H1 (cell line): Measurements from ENCODE around the gene DHX34. TPM values are rescaled to one million over a fixed set of nuclear protein-coding genes. Genes with fewer than 3 reads are reported as not detected.

Experiments
- BCL11A ChIP-seq, 2 experiments: IDR thresholded peaks; one replicate each; pipeline ENCODE4 v1.6.1; 2011; ENCODE audit warnings: low read depth in 2 of 2, low read length in 2 of 2, mild to moderate bottlenecking in 2 of 2
- CBX5 ChIP-seq: fragments of 300-800, 300-1000 bp; sonication (generic); IDR thresholded peaks from 2 replicates; pipeline ENCODE4 v1.7.1; 2016; ENCODE audit warnings: antibody characterized with exemption, low read length, low read depth
- CEBPB ChIP-seq: IDR thresholded peaks from 2 replicates; pipeline ENCODE4 v1.6.1; 2012; ENCODE audit warnings: low read depth, low read length
- CHD7 ChIP-seq: fragments of 300-600 bp; sonication (generic); IDR thresholded peaks from 2 replicates; pipeline ENCODE4 v1.7.1; 2012; ENCODE audit warnings: low read length, moderate library complexity, mild to moderate bottlenecking, inconsistent platforms; ENCODE audit not compliant: insufficient replicate concordance
- CREB1 ChIP-seq: IDR thresholded peaks from 2 replicates; pipeline ENCODE4 v1.6.1; 2012; ENCODE audit warnings: inconsistent platforms
- KDM1A ChIP-seq: fragments of 200-600, 300-600 bp; sonication (generic); IDR thresholded peaks from 2 replicates; pipeline ENCODE4 v1.7.1; 2016; ENCODE audit warnings: mild to moderate bottlenecking, low read length, borderline replicate concordance
- MAX ChIP-seq: IDR thresholded peaks from 2 replicates; pipeline ENCODE4 v1.6.1; 2012; ENCODE audit warnings: inconsistent platforms
- RAD21 ChIP-seq, 2 experiments: IDR thresholded peaks in 1 of 2; conservative IDR thresholded peaks in 1 of 2; 2 replicates each; pipeline ENCODE4 v1.6.1; 2011; ENCODE audit warnings: low read depth in 2 of 2, low read length in 2 of 2, improper control_type of control experiment in 1 of 2, inconsistent platforms in 1 of 2, mild to moderate bottlenecking in 1 of 2, moderate library complexity in 1 of 2
- RFX5 ChIP-seq: IDR thresholded peaks from 2 replicates; pipeline ENCODE4 v1.6.1; 2011; ENCODE audit warnings: low read depth, low read length, improper control_type of control experiment, borderline replicate concordance
- SRF ChIP-seq: IDR thresholded peaks from 2 replicates; pipeline ENCODE4 v1.6.1; 2011; ENCODE audit warnings: mild to moderate bottlenecking, low read depth, low read length, moderate library complexity
- YY1 ChIP-seq: IDR thresholded peaks from 2 replicates; pipeline ENCODE4 v1.6.1; 2011; ENCODE audit warnings: low read depth, mild to moderate bottlenecking, low read length
- polyA plus RNA-seq, 7 experiments: library from polyadenylated mRNA; depleted of rRNA in 3 of 7; stranded (reverse) in 5 of 7; unstranded in 2 of 7; fragments of >200 nt in 5 of 7; fragments of 200-250 nt in 2 of 7; gene quantifications; 1 replicate in 5 of 7; 2 replicates in 1 of 7; 4 replicates in 1 of 7; pipeline versions ENCODE4 v1.2.1 to v1.2.3, GENCODE V29; 2011 to 2013; ENCODE audit warnings: missing spikeins in 2 of 7, mixed read lengths in 2 of 7
- total RNA-seq: library from RNA; stranded (reverse); fragmentation: NEBNext Ultra II Directional; extraction: Animal tissue kit (Norgen Biotek cat#: 25700); gene quantifications from 2 replicates; pipeline ENCODE4 v1.2.1, GENCODE V29; 2021

The DHX34 gene
- total and polyA plus RNA-seq, 2 of the 8 experiments (the other 6 are each of a cell fraction or from before 2014, with no cell fraction given) = 17.5 to 24.3 TPM

GRCh38 chr19:47313754-47314295 lies 35.3 kb upstream of the DHX34 start (continued):
- TF ChIP-seq CHD7 = no peak
- TF ChIP-seq BCL11A (IDR thresholded peaks at IDR 0.05; ENCODE audit: low read depth in 2 of 2, low read length in 2 of 2) = no peak
- no peak for TF ChIP-seq MAX
- TF ChIP-seq RAD21 (IDR thresholded peaks at IDR 0.05 in 1 of 2, conservative IDR thresholded peaks at IDR 0.05 in 1 of 2; ENCODE audit: low read depth in 2 of 2, low read length in 2 of 2) = no peak
- no peak for TF ChIP-seq SRF
- TF ChIP-seq RFX5 = no peak
- no peak for TF ChIP-seq CEBPB
- no peak for TF ChIP-seq YY1
- no peak for TF ChIP-seq KDM1A
- no peak for TF ChIP-seq CBX5
- no peak for TF ChIP-seq CREB1
